Loucy (cell line): ENCODE measurements around the gene SMCR8.
"Not testable (repeated sequence)": the region's sequence is repeated elsewhere in the genome, so short reads cannot be mapped to it uniquely, and the experiment has no call there.

Experiments
- H2AFZ ChIP-seq: fragments of 200-600 bp; sonication (generic); 2 replicates; pipeline ENCODE4 v1.6.0; 2016; ENCODE audit warnings: antibody characterized with exemption, mild to moderate bottlenecking, low read length, moderate library complexity
- H3F3A ChIP-seq: fragments of 200-600 bp; 2 replicates; pipeline ENCODE4 v1.6.0; 2016; ENCODE audit warnings: antibody characterized with exemption, low read depth, mild to moderate bottlenecking
- H3K27me3 ChIP-seq: fragments of 200-600 bp; sonication (generic); 2 replicates; pipeline ENCODE4 v1.6.1; 2014; ENCODE audit warnings: low read length, mild to moderate bottlenecking; ENCODE audit not compliant: insufficient read depth, poor library complexity, severe bottlenecking
- H3K36me3 ChIP-seq: fragments of 200-600 bp; sonication (generic); 2 replicates; pipeline ENCODE4 v1.6.1; 2016; ENCODE audit warnings: low read length; ENCODE audit not compliant: insufficient read depth
- H3K4me1 ChIP-seq: fragments of 200-600 bp; sonication (generic); 2 replicates; pipeline ENCODE4 v1.5.1; 2014; ENCODE audit warnings: low read length, mild to moderate bottlenecking; ENCODE audit not compliant: insufficient read depth, poor library complexity, severe bottlenecking
- H3K4me2 ChIP-seq: fragments of 200-600 bp; sonication (generic); 2 replicates; pipeline ENCODE4 v1.6.0; 2014; ENCODE audit warnings: antibody characterized with exemption, low read length, low read depth, mild to moderate bottlenecking; ENCODE audit not compliant: poor library complexity, severe bottlenecking
- H3K4me3 ChIP-seq: fragments of 200-600 bp; sonication (generic); 2 replicates; pipeline ENCODE4 v1.5.1; 2014; ENCODE audit warnings: low read length, mild to moderate bottlenecking, mixed read lengths; ENCODE audit not compliant: poor library complexity, severe bottlenecking
- H3K79me2 ChIP-seq: fragments of 200-600 bp; sonication (generic); 2 replicates; pipeline ENCODE4 v1.6.1; 2014; ENCODE audit warnings: low read length; ENCODE audit not compliant: insufficient read depth
- H3K9ac ChIP-seq: fragments of 200-600 bp; sonication (generic); 2 replicates; pipeline ENCODE4 v1.6.0; 2014; ENCODE audit warnings: mild to moderate bottlenecking, low read depth, low read length, moderate library complexity; ENCODE audit not compliant: poor library complexity, severe bottlenecking
- H3K9me2 ChIP-seq: fragments of 200-600 bp; sonication (generic); replicated peaks from 2 replicates; pipeline ENCODE4 v1.6.1; 2016; ENCODE audit warnings: low read depth, low read length, mixed read lengths
- H3K9me3 ChIP-seq: fragments of 200-600 bp; sonication (generic); 2 replicates; pipeline ENCODE4 v1.6.1; 2014; ENCODE audit warnings: mild to moderate bottlenecking, antibody characterized with exemption, low read length, low read depth; ENCODE audit not compliant: insufficient read depth
- H4K20me1 ChIP-seq: fragments of 200-600 bp; sonication (generic); 2 replicates; pipeline ENCODE4 v1.6.0; 2014; ENCODE audit warnings: antibody characterized with exemption, low read length, mild to moderate bottlenecking; ENCODE audit not compliant: insufficient read depth, poor library complexity, severe bottlenecking
- CTCF ChIP-seq: fragments of 200-600 bp; sonication (generic); conservative IDR thresholded peaks from 2 replicates; pipeline ENCODE4 v1.5.1; 2014; ENCODE audit warnings: mild to moderate bottlenecking, antibody characterized with exemption, low read length
- EZH2phosphoT487 ChIP-seq: fragments of 200-600 bp; IDR thresholded peaks from 2 replicates; pipeline ENCODE4 v1.6.1; 2018; ENCODE audit warnings: antibody characterized with exemption, mild to moderate bottlenecking, moderate library complexity, borderline replicate concordance

SMCR8 gene

GRCh38 chr17:18371455-18371854 lies 56.4 kb downstream of the SMCR8 start:
- no peak for TF ChIP-seq EZH2phosphoT487
- TF ChIP-seq CTCF, result no peak
- Histone ChIP-seq H2AFZ (no peak overlapping the region), H4K20me1 (no peaks in the 10 kb centered on the region), H3K27me3 (no peaks in the 10 kb centered on the region), H3K9me2 (no peaks in the 10 kb centered on the region), H3K4me3 (no peak overlapping the region), H3K9ac (no peak overlapping the region), H3K79me2 (no peaks in the 10 kb centered on the region), H3F3A (no peaks in the 10 kb centered on the region), H3K36me3 (no peaks in the 10 kb centered on the region), H3K4me2 (no peak overlapping the region), H3K4me1 (no peaks in the 10 kb centered on the region), H3K9me3 (no peaks in the 10 kb centered on the region; the same call in 1 of the 2 replicates)

GRCh38 chr17:18373181-18373580 lies 58.1 kb downstream of the SMCR8 start:
- not testable (repeated sequence) for H3F3A ChIP-seq, H3K4me3 ChIP-seq, H3K4me2 ChIP-seq, H4K20me1 ChIP-seq, H2AFZ ChIP-seq, H3K9me2 ChIP-seq, H3K4me1 ChIP-seq, H3K9me3 ChIP-seq, H3K79me2 ChIP-seq, H3K27me3 ChIP-seq, H3K9ac ChIP-seq, H3K36me3 ChIP-seq

- H3K4me1 ChIP-seq, result peaks cover 7% of the 10 kb centered on the region
- H2AFZ ChIP-seq, result no peak overlapping the region
Measured at GRCh38 chr17:18374216-18374615, 59.1 kb downstream of the SMCR8 start.

More at GRCh38 chr17:18374216-18374615, 59.1 kb downstream of the SMCR8 start:
- H3K36me3 ChIP-seq, result no peaks in the 10 kb centered on the region
- H3K27me3 ChIP-seq, result no peaks in the 10 kb centered on the region
- no peak overlapping the region for H3K9ac ChIP-seq
- H3K4me3 ChIP-seq, result no peak overlapping the region
- no peaks in the 10 kb centered on the region for H3K9me2 ChIP-seq
- H3K4me2 ChIP-seq, result no peak overlapping the region
- no peaks in the 10 kb centered on the region; the same call in 1 of the 2 replicates for H3K9me3 ChIP-seq
- H3K79me2 ChIP-seq, result no peaks in the 10 kb centered on the region
- no peaks in the 10 kb centered on the region for H3F3A ChIP-seq
- H4K20me1 ChIP-seq, result no peaks in the 10 kb centered on the region
- TF ChIP-seq CTCF, result no peak
- no peak for TF ChIP-seq EZH2phosphoT487
